Adrenal gland (tissue), 5 donors: Measurements from ENCODE around the gene BHLHE23.

Experiments
- POLR2A ChIP-seq, 2 donors: fragments of 450-650 bp; IDR thresholded peaks; one replicate each; pipeline ENCODE4 v1.6.1; 2017; ENCODE audit warnings: antibody characterized with exemption in 2 of 2, mild to moderate bottlenecking in 2 of 2, moderate library complexity in 1 of 2
- TF ChIP-seq, protein P1 (sequence below), 6 experiments: fragments of 450-650 bp in 4 of 6; fragments of 200-600 bp in 2 of 6; sonication (generic) in 1 of 6; IDR thresholded peaks; 1 replicate in 5 of 6; 2 replicates in 1 of 6; pipeline versions ENCODE4 v1.5.1 to v1.8.0; 2016 to 2021; ENCODE audit warnings: antibody characterized with exemption in 6 of 6, mild to moderate bottlenecking in 2 of 6, moderate library complexity in 1 of 6
- donor health status: DM: no; HTN: no; CAD: no.

DNA sequence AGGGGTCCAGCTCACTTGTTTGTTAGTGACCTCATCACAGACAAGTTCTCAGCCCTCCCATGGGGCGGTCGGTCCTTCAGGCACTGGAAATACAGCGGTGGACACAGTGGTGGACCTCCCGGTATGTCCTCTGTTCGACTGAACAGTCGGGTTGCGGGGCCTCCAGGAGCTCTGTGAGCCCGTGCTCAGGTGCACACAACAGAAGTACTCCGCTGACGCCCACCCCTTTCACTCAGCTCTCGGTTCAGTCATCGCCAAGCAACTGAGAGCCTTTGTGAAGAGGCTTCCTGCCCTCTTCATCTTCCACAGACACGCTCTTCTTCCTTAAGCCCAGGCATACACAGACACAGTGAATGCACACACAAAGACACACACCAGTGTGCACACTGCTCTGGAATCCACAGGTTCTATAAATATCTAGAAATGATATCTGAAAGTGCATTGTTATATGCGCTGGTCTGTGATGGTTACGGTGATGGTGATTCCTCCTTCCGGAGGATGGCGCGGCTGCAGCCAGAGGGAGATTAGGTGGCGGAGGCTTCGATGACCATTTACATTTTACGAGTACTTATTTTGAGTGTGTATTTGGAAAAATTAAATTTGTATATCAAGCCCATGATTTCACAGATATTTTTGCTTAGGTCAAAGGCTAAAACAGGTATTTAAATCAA, 46.8 kb upstream of the BHLHE23 start:
- no peak for TF ChIP-seq POLR2A (IDR thresholded peaks at IDR 0.05)
- TF ChIP-seq, protein P1, sequence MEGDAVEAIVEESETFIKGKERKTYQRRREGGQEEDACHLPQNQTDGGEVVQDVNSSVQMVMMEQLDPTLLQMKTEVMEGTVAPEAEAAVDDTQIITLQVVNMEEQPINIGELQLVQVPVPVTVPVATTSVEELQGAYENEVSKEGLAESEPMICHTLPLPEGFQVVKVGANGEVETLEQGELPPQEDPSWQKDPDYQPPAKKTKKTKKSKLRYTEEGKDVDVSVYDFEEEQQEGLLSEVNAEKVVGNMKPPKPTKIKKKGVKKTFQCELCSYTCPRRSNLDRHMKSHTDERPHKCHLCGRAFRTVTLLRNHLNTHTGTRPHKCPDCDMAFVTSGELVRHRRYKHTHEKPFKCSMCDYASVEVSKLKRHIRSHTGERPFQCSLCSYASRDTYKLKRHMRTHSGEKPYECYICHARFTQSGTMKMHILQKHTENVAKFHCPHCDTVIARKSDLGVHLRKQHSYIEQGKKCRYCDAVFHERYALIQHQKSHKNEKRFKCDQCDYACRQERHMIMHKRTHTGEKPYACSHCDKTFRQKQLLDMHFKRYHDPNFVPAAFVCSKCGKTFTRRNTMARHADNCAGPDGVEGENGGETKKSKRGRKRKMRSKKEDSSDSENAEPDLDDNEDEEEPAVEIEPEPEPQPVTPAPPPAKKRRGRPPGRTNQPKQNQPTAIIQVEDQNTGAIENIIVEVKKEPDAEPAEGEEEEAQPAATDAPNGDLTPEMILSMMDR (IDR thresholded peaks at IDR 0.05) = no peak
